B cell (primary cell): ENCODE data around the gene LSM12. TPM values are rescaled to one million over a fixed set of nuclear protein-coding genes. Genes with fewer than 3 reads are reported as not detected.

Source experiments
- ATAC-seq: fragments of 200-7000 bp; cut with Tn5 transposase; one replicate; pipeline ENCODE4 v1.10.0; 2021; ENCODE audit warnings: low read depth, mild to moderate bottlenecking, moderate number of reproducible peaks, moderate library complexity
- CTCF ChIA-PET: fragments of 350-600 bp; sonication (Branson Sonifier 250); formaldehyde crosslinking; loops from one replicate; lab custom pipeline; 2021; ENCODE audit warnings: antibody characterized with exemption, inconsistent platforms; lab: Charles Lee
- POLR2A ChIA-PET: fragments of 350-600 bp; sonication (Branson Sonifier 250); formaldehyde crosslinking; loops from one replicate; lab custom pipeline; 2021; ENCODE audit warnings: antibody characterized with exemption; lab: Charles Lee
- DNase-seq: peaks from one replicate; pipeline ENCODE4 v3.0.0; 2013
- H2AFZ ChIP-seq: 2 replicates; pipeline ENCODE4 v1.6.1; 2012; ENCODE audit warnings: mild to moderate bottlenecking, low read depth, low read length; ENCODE audit not compliant: insufficient read depth, poor library complexity, severe bottlenecking
- H3K27ac ChIP-seq, 2 donors: 1 replicate in 1 of 2; 2 replicates in 1 of 2; pipeline ENCODE4 v1.5.1; 2012 to 2013; ENCODE audit warnings: low read length in 2 of 2, mild to moderate bottlenecking in 2 of 2, moderate library complexity in 1 of 2
- H3K27me3 ChIP-seq, 4 experiments: fragments of 200-600 bp in 1 of 4; sonication (generic) in 1 of 4; replicated peaks in 1 of 4; 1 replicate in 2 of 4; 2 replicates in 2 of 4; pipeline versions ENCODE4 v1.6.1 to v1.7.0; 2013 to 2016; ENCODE audit warnings: low read length in 3 of 4, mild to moderate bottlenecking in 2 of 4, mixed read lengths in 1 of 4, moderate library complexity in 1 of 4; ENCODE audit not compliant: insufficient read depth in 4 of 4, control insufficient read depth in 3 of 4; ENCODE audit errors: control extremely low read depth in 1 of 4
- H3K36me3 ChIP-seq, 2 experiments: replicated peaks in 1 of 2; 1 replicate in 1 of 2; 2 replicates in 1 of 2; pipeline versions ENCODE4 v1.6.1 to v1.7.1; 2013; ENCODE audit warnings: low read length in 1 of 2; ENCODE audit not compliant: insufficient read depth in 2 of 2, control insufficient read depth in 1 of 2; ENCODE audit errors: control extremely low read depth in 1 of 2, extremely low read depth in 1 of 2
- H3K4me1 ChIP-seq, 2 donors: fragments of 200-600 bp in 1 of 2; sonication (generic) in 1 of 2; 1 replicate in 1 of 2; 2 replicates in 1 of 2; pipeline versions ENCODE4 v1.5.1 to v1.6.1; 2013 to 2017; ENCODE audit warnings: low read length in 2 of 2; ENCODE audit not compliant: control insufficient read depth in 2 of 2, insufficient read depth in 2 of 2
- H3K4me2 ChIP-seq: replicated peaks from 2 replicates; pipeline ENCODE3; 2012; ENCODE audit warnings: mild to moderate bottlenecking, low read depth, low read length; ENCODE audit not compliant: poor library complexity, severe bottlenecking
- H3K4me3 ChIP-seq, 5 experiments: fragments of 200-600 bp in 1 of 5; sonication (generic) in 1 of 5; 1 replicate in 3 of 5; 2 replicates in 2 of 5; pipeline versions ENCODE4 v1.5.1 to v1.7.0; 2011 to 2016; ENCODE audit warnings: low read length in 4 of 5, mild to moderate bottlenecking in 4 of 5, low read depth in 2 of 5, control low read depth in 1 of 5, moderate library complexity in 1 of 5; ENCODE audit not compliant: insufficient read depth in 1 of 5; ENCODE audit errors: control extremely low read depth in 1 of 5, extremely low read depth in 1 of 5
- H3K79me2 ChIP-seq: fragments of 200-600 bp; sonication (generic); one replicate; pipeline ENCODE4 v1.6.0; 2016; ENCODE audit warnings: low read length; ENCODE audit not compliant: control insufficient read depth, insufficient read depth
- H3K9ac ChIP-seq: fragments of 200-600 bp; sonication (generic); 2 replicates; pipeline ENCODE4 v1.6.1; 2017; ENCODE audit warnings: mild to moderate bottlenecking, low read length, moderate library complexity
- H3K9me3 ChIP-seq, 3 donors: one replicate each; pipeline versions ENCODE4 v1.6.1 to v1.7.1; 2013; ENCODE audit warnings: low read length in 2 of 3; ENCODE audit not compliant: control insufficient read depth in 2 of 3, insufficient read depth in 1 of 3; ENCODE audit errors: control extremely low read depth in 1 of 3
- H4K20me1 ChIP-seq: 2 replicates; pipeline ENCODE4 v1.6.0; 2012; ENCODE audit warnings: mild to moderate bottlenecking, low read length; ENCODE audit not compliant: insufficient read depth, control insufficient read depth, poor library complexity, severe bottlenecking
- H3K27ac Mint-ChIP-seq: one replicate; pipeline ENCODE4 v1.8.0; 2021; ENCODE audit warnings: mixed read lengths
- H3K27me3 Mint-ChIP-seq: one replicate; pipeline ENCODE4 v1.8.0; 2021; ENCODE audit warnings: mixed read lengths
- H3K4me1 Mint-ChIP-seq: one replicate; pipeline ENCODE4 v1.8.0; 2021; ENCODE audit warnings: mixed read lengths
- H3K4me3 Mint-ChIP-seq: one replicate; pipeline ENCODE4 v1.8.0; 2021; ENCODE audit warnings: mixed read lengths
- H3K9me3 Mint-ChIP-seq: one replicate; pipeline ENCODE4 v1.8.0; 2022; ENCODE audit warnings: mixed read lengths; ENCODE audit not compliant: insufficient read depth
- CTCF ChIP-seq: fragments of 200-600 bp; IDR thresholded peaks from one replicate; pipeline ENCODE4 v1.8.0; 2022; ENCODE audit warnings: antibody characterized with exemption, mild to moderate bottlenecking
- EZH2 ChIP-seq: IDR thresholded peaks from 2 replicates; pipeline ENCODE4 v1.6.1; 2012; ENCODE audit warnings: borderline replicate concordance, low read depth, mild to moderate bottlenecking, moderate library complexity, low read length; ENCODE audit not compliant: insufficient read depth, poor library complexity, severe bottlenecking
- WGBS: methylation state at CpG from one replicate; pipeline ENCODE4 v1.1.5; 2013; ENCODE audit warnings: missing lambda C conversion rate; ENCODE audit not compliant: insufficient coverage; 5-methylcytosine and 5-hydroxymethylcytosine counted together
- intact Hi-C: fragments of 100-400 bp; cut with micrococcal nuclease; formaldehyde crosslinking; loops from one replicate; pipeline ENCODE4 v1.10.0; 2022
- polyA plus RNA-seq: library from polyadenylated mRNA; depleted of rRNA; stranded (reverse); fragments of >200 nt; gene quantifications from 2 replicates; pipeline ENCODE4 v1.2.3, GENCODE V29; 2012
- total RNA-seq, 2 donors: library from RNA; stranded (reverse); fragments of 120-200 nt in 1 of 2; gene quantifications; 1 replicate in 1 of 2; 2 replicates in 1 of 2; pipeline versions ENCODE4 v1.2.3 to v1.2.4, GENCODE V29; 2013 to 2022

LSM12 gene
- total and polyA plus RNA-seq, 2 donors (not counting 1 experiment from before 2014, with no cell fraction given): 16.8 to 31.2 TPM

- Histone ChIP-seq H3K27ac (no peak overlapping the region), H3K9ac (no peak overlapping the region), H3K79me2 (peaks cover 5% of the 10 kb centered on the region), H2AFZ (no peak overlapping the region), H3K4me1 (peaks cover 6 to 15% of the 10 kb centered on the region in 2 donors), H3K36me3 (peaks cover 0 to 17% of the 10 kb centered on the region in 2 experiments), H4K20me1 (peaks cover 56% of the 10 kb centered on the region), H3K4me3 (no peak overlapping the region), H3K4me2 (no peak overlapping the region), H3K27me3 (no peaks in the 10 kb centered on the region), H3K9me3 (no peaks in the 10 kb centered on the region)
- no peaks in the 10 kb centered on the region for H3K9me3 Mint-ChIP-seq
- POLR2A ChIA-PET: no interaction called here
- no peak overlapping the region for H3K27ac Mint-ChIP-seq
- DNase-seq (no peak), ATAC-seq (no peak)
- CTCF ChIA-PET: interaction anchor here (0.8 to 1.4 kb wide), 2 partner anchors 54 to 153 kb away, joined by 3 read pairs; no protein-coding TSS in a partner anchor
- WGBS: 79% methylated on average over 12 of the region's 13 CpGs
- intact Hi-C loops: no loop called here
- H3K4me1 Mint-ChIP-seq: peaks cover 15% of the 10 kb centered on the region
- no peak overlapping the region for H3K4me3 Mint-ChIP-seq
- no peaks in the 10 kb centered on the region for H3K27me3 Mint-ChIP-seq
- TF ChIP-seq EZH2 (no peak), CTCF (no peak)
Measured at GRCh38 chr17:44097110-44097958, 30.9 kb upstream of the LSM12 start.
